ENCODE data around the gene ZNF326. TPM values are rescaled to one million over a fixed set of nuclear protein-coding genes. Genes with fewer than 3 reads are reported as not detected.

The ZNF326 gene
- total RNA-seq, 1 experiment from 2014 or later = 39.0 TPM

DNA sequence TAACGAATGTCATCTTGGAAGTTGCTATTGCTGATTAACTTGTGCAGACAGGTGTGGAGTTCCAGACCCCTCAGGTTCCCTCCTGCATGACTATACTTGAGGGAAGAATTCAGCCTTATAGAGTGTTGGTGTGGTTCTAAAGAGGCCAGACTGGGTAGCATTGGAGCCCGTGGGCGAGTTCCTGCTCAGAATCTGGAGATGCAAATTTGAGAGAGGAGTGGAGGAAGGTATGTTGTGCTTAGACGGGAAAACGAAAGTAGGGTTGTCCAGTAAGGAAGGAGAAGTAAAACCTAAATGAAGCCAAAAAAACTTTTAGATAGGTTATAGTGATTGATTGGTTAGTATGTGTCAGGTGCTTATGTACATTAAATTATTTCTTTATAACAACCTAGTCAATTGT is 79.2 kb downstream of the ZNF326 start:
- H2BK5ac ChIP-seq (ENCODE audit: insufficient read length, low read length) = no peak overlapping the region
- H4K91ac ChIP-seq (ENCODE audit: insufficient read length, low read depth, low read length) = no peak overlapping the region
- H3K23ac ChIP-seq (ENCODE audit: insufficient read length, low read depth, low read length) = no peak overlapping the region
- H2BK20ac ChIP-seq (ENCODE audit: low read depth, low read length, poor library complexity, severe bottlenecking) = no peak overlapping the region
- H2AK5ac ChIP-seq (ENCODE audit: insufficient read length, low read length) = no peak overlapping the region
- Mint-ChIP-seq H3K27me3 (ENCODE audit: low read depth) (no peaks in the 10 kb centered on the region), H3K4me3 (no peak overlapping the region; a peak in 1 of 5 replicates), H3K36me3 (ENCODE audit: insufficient read depth in 1 of 3, low read depth in 3 of 3) (no peaks in the 10 kb centered on the region), H3K27ac (no peak overlapping the region), H3K9me3 (no peaks in the 10 kb centered on the region), H3K4me1 (peaks cover 0 to 3% of the 10 kb centered on the region in 2 experiments; a peak in 2 of 4 replicates)
- no peak overlapping the region for H3T11ph ChIP-seq (ENCODE audit: low read length)
- H3K9ac ChIP-seq (ENCODE audit: extremely low read depth, insufficient read length, low read length) = no peak overlapping the region
- DNase-seq = no peak
- H3K27ac ChIP-seq (ENCODE audit: insufficient read length, low read depth, low read length) = no peak overlapping the region
- H3K56ac ChIP-seq (ENCODE audit: insufficient read length, low read depth, low read length) = no peak overlapping the region
- TF ChIP-seq, protein P1, sequence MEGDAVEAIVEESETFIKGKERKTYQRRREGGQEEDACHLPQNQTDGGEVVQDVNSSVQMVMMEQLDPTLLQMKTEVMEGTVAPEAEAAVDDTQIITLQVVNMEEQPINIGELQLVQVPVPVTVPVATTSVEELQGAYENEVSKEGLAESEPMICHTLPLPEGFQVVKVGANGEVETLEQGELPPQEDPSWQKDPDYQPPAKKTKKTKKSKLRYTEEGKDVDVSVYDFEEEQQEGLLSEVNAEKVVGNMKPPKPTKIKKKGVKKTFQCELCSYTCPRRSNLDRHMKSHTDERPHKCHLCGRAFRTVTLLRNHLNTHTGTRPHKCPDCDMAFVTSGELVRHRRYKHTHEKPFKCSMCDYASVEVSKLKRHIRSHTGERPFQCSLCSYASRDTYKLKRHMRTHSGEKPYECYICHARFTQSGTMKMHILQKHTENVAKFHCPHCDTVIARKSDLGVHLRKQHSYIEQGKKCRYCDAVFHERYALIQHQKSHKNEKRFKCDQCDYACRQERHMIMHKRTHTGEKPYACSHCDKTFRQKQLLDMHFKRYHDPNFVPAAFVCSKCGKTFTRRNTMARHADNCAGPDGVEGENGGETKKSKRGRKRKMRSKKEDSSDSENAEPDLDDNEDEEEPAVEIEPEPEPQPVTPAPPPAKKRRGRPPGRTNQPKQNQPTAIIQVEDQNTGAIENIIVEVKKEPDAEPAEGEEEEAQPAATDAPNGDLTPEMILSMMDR (conservative IDR thresholded peaks at IDR 0.05) = no peak
- no peaks in the 10 kb centered on the region for H3K79me1 ChIP-seq (ENCODE audit: insufficient read depth, low read depth, low read length, poor library complexity, severe bottlenecking)
- H2BK120ac ChIP-seq (ENCODE audit: low read depth, low read length, poor library complexity, severe bottlenecking) = no peak overlapping the region
- no peak overlapping the region for H2BK12ac ChIP-seq (ENCODE audit: insufficient read length, low read depth, low read length)
- H3K79me2 ChIP-seq (ENCODE audit: insufficient read depth, low read length) = no peaks in the 10 kb centered on the region
- no peak overlapping the region for H4K5ac ChIP-seq (ENCODE audit: insufficient read length, low read depth, low read length)
- H2BK15ac ChIP-seq (ENCODE audit: low read depth, low read length) = no peak overlapping the region
- no peak overlapping the region for H4K8ac ChIP-seq (replicated peaks; ENCODE audit: insufficient read length, low read depth, low read length)
- no peak overlapping the region for H3K18ac ChIP-seq (ENCODE audit: insufficient read length, low read depth, low read length)
- no peak overlapping the region for H2AFZ ChIP-seq (ENCODE audit: low read length)
- H3K4me2 ChIP-seq (ENCODE audit: insufficient read depth, insufficient read length, low read length) = no peak overlapping the region
- H3K4ac ChIP-seq (ENCODE audit: low read depth, low read length) = no peak overlapping the region
- H3K9me3 ChIP-seq (ENCODE audit: control insufficient read depth, low read depth, low read length) = no peaks in the 10 kb centered on the region
- no peaks in the 10 kb centered on the region for H3K23me2 ChIP-seq (ENCODE audit: insufficient read length, low read depth, low read length, poor library complexity, severe bottlenecking)
- H4K20me1 ChIP-seq (ENCODE audit: control insufficient read depth, insufficient read depth, insufficient read length) = no peaks in the 10 kb centered on the region
- H3K4me1 ChIP-seq (ENCODE audit: insufficient read depth, low read length) = no peaks in the 10 kb centered on the region
- H3K27me3 ChIP-seq (ENCODE audit: insufficient read depth, low read length) = no peaks in the 10 kb centered on the region
- no CpG with 5 or more reads among the region's 5 CpGs for WGBS (ENCODE audit: extremely low coverage, insufficient read length, low lambda C conversion rate)
- H3K14ac ChIP-seq (ENCODE audit: insufficient read depth, low read length) = no peak overlapping the region

Data from H9 (cell line).